Measurements from ENCODE around the gene GPR137.

DNA sequence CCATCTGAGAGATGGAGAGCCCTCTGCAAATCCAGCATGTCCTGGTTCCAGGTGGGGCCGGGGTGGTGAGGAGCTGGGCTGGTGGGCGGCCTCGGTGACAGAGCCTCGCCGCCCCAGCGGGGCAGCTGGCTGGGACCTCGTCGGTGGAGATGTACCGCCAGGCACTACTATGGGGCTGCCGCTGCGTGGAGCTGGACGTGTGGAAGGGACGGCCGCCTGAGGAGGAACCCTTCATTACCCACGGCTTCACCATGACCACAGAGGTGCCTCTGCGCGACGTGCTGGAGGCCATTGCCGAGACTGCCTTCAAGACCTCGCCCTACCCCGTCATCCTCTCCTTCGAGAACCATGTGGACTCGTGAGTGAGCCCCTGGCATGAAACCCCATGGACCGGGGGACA is 27.3 kb upstream of the GPR137 start:
- no peak for TF ChIP-seq POLR2A (IDR thresholded peaks at IDR 0.05; ENCODE audit: extremely low read depth, insufficient read length)
- TF ChIP-seq, protein P1, sequence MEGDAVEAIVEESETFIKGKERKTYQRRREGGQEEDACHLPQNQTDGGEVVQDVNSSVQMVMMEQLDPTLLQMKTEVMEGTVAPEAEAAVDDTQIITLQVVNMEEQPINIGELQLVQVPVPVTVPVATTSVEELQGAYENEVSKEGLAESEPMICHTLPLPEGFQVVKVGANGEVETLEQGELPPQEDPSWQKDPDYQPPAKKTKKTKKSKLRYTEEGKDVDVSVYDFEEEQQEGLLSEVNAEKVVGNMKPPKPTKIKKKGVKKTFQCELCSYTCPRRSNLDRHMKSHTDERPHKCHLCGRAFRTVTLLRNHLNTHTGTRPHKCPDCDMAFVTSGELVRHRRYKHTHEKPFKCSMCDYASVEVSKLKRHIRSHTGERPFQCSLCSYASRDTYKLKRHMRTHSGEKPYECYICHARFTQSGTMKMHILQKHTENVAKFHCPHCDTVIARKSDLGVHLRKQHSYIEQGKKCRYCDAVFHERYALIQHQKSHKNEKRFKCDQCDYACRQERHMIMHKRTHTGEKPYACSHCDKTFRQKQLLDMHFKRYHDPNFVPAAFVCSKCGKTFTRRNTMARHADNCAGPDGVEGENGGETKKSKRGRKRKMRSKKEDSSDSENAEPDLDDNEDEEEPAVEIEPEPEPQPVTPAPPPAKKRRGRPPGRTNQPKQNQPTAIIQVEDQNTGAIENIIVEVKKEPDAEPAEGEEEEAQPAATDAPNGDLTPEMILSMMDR (IDR thresholded peaks at IDR 0.05; ENCODE audit: low read depth, low read length) = no peak

Measured in NB4 (cell line).